Measurements from ENCODE around the gene IRAK3. TPM values are rescaled to one million over a fixed set of nuclear protein-coding genes. Genes with fewer than 3 reads are reported as not detected.
A peak's percentile ranks its signal among the peaks of the same experiment; 100 is the strongest.

Gene IRAK3
- total and polyA plus RNA-seq, 10 donors: 4.4 to 157 (median 73.5) TPM

DNA sequence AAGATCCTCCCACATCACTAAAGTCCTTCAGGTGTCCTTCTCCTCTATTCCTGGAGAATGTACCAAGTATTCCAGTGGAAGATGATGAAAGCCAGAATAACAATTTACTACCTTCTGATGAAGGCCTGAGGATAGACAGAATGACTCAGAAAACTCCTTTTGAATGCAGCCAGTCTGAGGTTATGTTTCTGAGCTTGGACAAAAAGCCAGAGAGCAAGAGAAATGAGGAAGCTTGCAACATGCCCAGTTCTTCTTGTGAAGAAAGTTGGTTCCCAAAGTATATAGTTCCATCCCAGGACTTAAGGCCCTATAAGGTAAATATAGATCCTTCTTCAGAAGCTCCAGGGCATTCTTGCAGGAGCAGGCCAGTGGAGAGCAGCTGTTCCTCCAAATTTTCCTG, 58.7 kb downstream of the IRAK3 start:
- TF ChIP-seq POLR2A (IDR thresholded peaks at IDR 0.05) (no peak), POLR2AphosphoS5 (IDR thresholded peaks at IDR 0.05) (no peak)
- TF ChIP-seq, protein P1, sequence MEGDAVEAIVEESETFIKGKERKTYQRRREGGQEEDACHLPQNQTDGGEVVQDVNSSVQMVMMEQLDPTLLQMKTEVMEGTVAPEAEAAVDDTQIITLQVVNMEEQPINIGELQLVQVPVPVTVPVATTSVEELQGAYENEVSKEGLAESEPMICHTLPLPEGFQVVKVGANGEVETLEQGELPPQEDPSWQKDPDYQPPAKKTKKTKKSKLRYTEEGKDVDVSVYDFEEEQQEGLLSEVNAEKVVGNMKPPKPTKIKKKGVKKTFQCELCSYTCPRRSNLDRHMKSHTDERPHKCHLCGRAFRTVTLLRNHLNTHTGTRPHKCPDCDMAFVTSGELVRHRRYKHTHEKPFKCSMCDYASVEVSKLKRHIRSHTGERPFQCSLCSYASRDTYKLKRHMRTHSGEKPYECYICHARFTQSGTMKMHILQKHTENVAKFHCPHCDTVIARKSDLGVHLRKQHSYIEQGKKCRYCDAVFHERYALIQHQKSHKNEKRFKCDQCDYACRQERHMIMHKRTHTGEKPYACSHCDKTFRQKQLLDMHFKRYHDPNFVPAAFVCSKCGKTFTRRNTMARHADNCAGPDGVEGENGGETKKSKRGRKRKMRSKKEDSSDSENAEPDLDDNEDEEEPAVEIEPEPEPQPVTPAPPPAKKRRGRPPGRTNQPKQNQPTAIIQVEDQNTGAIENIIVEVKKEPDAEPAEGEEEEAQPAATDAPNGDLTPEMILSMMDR (IDR thresholded peaks at IDR 0.05 in 8 of 11, conservative IDR thresholded peaks at IDR 0.05 in 3 of 11): no peak
- Histone ChIP-seq H3K9me3 (no peaks in the 10 kb centered on the region), H3K27me3 (replicated peaks in 1 of 7) (no peaks in the 10 kb centered on the region), H3K4me3 (no peak overlapping the region), H3K36me3 (peaks cover 0 to 100% (median 24%) of the 10 kb centered on the region in 6 donors), H3K27ac (peak overlapping the region in 2 of 8 donors; percentile 35 to 43), H3K4me1 (peaks cover 0 to 2% (median 0%) of the 10 kb centered on the region in 6 donors)
- DNase-seq: no peak
- intact Hi-C loops (cut with DNase I; ENCODE audit: low total_unique reads): no loop called here

DNA sequence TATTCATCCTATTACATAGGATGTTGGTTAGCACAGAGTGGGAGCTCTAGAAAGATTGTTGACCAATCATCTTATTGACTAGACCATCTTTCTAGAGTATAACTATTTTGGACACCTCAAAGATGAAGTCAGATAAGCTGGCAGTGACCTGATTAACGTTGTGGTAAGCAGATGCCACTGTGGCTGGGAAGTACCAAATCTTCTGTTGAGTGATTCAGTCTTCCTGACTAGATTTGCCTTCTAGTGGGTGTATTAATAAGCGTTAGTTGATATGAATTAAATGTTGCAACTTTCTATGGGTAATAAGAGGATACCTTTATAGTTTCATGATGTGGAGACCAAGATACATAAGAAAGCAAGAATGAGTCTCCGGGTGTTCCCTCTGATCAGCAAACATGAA, 62.0 kb downstream of the IRAK3 start:
- Histone ChIP-seq H3K27ac (no peak overlapping the region), H3K36me3 (peaks cover 0 to 78% (median 17%) of the 10 kb centered on the region in 6 donors), H3K4me3 (no peak overlapping the region), H3K27me3 (replicated peaks in 1 of 7) (no peaks in the 10 kb centered on the region), H3K9me3 (no peaks in the 10 kb centered on the region), H3K4me1 (no peaks in the 10 kb centered on the region)
- intact Hi-C loops (cut with DNase I; ENCODE audit: low total_unique reads): no loop called here
- DNase-seq: no peak
- WGBS, 5 donors: 75 to 91% (median 80%) methylated on average over 3 of the region's 3 CpGs
- TF ChIP-seq POLR2A (IDR thresholded peaks at IDR 0.05) (no peak), POLR2AphosphoS5 (IDR thresholded peaks at IDR 0.05) (no peak)
- TF ChIP-seq, protein P1 (IDR thresholded peaks at IDR 0.05 in 8 of 11, conservative IDR thresholded peaks at IDR 0.05 in 3 of 11): no peak

DNA sequence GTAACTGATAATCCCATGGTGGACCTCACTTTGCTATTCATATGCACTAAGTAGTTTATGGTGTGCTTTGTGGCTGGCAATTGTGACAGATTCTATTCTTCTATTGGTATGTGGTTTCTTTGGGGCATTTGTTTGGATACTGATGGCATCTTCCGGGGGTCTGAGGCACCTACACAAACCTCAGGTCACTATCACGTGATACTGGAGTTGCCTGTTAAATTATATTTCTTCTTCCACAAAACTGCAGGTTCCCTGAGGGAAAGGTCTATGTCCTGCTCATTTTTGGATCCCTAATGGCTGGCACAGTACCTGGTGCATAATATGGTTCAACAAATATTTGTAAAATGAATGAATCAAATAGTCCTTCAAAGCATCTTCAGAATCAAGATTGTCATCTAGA, 63.8 kb downstream of the IRAK3 start:
- no peaks in the 10 kb centered on the region for H3K27me3 ChIP-seq (replicated peaks in 1 of 7)
- no peaks in the 10 kb centered on the region for H3K4me1 ChIP-seq
- no peak for TF ChIP-seq POLR2A (IDR thresholded peaks at IDR 0.05)
- TF ChIP-seq, protein P1 (IDR thresholded peaks at IDR 0.05 in 8 of 11, conservative IDR thresholded peaks at IDR 0.05 in 3 of 11): no peak
- H3K4me3 ChIP-seq: no peak overlapping the region
- WGBS, 5 donors: 65 to 98% (median 95%) methylated on average over 2 of the region's 2 CpGs
- H3K36me3 ChIP-seq: peaks cover 0 to 61% (median 13%) of the 10 kb centered on the region in 6 donors
- no peak overlapping the region for H3K27ac ChIP-seq
- H3K9me3 ChIP-seq: no peaks in the 10 kb centered on the region
- DNase-seq: no peak
- intact Hi-C loops (cut with DNase I; ENCODE audit: low total_unique reads): no loop called here

DNA sequence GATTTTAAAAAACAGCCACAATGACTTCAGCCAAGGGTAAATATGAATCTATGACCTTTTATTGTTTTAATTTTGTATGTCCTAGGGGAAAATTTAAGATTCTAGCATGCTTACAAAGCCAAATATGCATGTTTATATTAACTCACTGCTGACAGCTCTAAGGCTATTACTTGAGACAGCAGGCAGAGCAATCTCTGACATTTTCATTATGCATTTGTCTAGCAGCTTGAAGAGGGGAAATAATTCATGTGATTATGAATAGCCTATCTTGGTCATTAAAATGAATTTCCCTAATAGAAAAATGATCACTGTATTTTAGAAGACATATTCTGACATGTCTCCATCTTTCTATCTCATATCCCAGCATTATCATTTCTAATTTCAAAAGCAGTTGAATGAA, 66.7 kb downstream of the IRAK3 start:
- intact Hi-C loops (cut with DNase I; ENCODE audit: low total_unique reads): no loop called here
- no peak overlapping the region for H3K27ac ChIP-seq
- no peaks in the 10 kb centered on the region for H3K9me3 ChIP-seq

More for the DNA sequence above, 66.7 kb downstream of the IRAK3 start:
- DNase-seq: no peak
- H3K4me3 ChIP-seq: no peak overlapping the region
- peaks cover 0 to 31% (median 0%) of the 10 kb centered on the region in 6 donors for H3K36me3 ChIP-seq
- H3K27me3 ChIP-seq (replicated peaks in 1 of 7): no peaks in the 10 kb centered on the region
- peaks cover 0 to 7% (median 0%) of the 10 kb centered on the region in 6 donors for H3K4me1 ChIP-seq
- TF ChIP-seq, protein P1 (IDR thresholded peaks at IDR 0.05 in 8 of 11, conservative IDR thresholded peaks at IDR 0.05 in 3 of 11): no peak
- no peak for TF ChIP-seq POLR2AphosphoS5 (IDR thresholded peaks at IDR 0.05)
